Right lobe of liver (tissue), 4 donors: ENCODE results near the gene FOXD3.

Experiments used
- CTCF ChIP-seq, 4 donors: fragments of 200-600 bp in 3 of 4; fragments of 450-650 bp in 1 of 4; IDR thresholded peaks; one replicate each; pipeline versions ENCODE4 v1.5.1 to v1.8.0; 2016 to 2022; ENCODE audit warnings: antibody characterized with exemption in 4 of 4, mild to moderate bottlenecking in 2 of 4
- POLR2A ChIP-seq: fragments of 450-650 bp; IDR thresholded peaks from one replicate; pipeline ENCODE4 v1.6.1; 2017; ENCODE audit warnings: antibody characterized with exemption, mild to moderate bottlenecking
- donor health status: DM: no; HTN: no; CAD: no.
- donor health status: DM: no; HTN: no; CAD: no.
- donor health status: DM: no; HTN: yes; CAD: no.

GRCh38 chr1:63366908-63367214 lies 44.5 kb downstream of the FOXD3 start:
- TF ChIP-seq CTCF (IDR thresholded peaks at IDR 0.05) (no peak), POLR2A (no peak)
